CD4-positive, alpha-beta T cell (primary cell): ENCODE results near the gene FERMT1. TPM values are rescaled to one million over a fixed set of nuclear protein-coding genes. Genes with fewer than 3 reads are reported as not detected.

ENCODE experiments used
- ATAC-seq: fragments of 200-7000 bp; cut with Tn5 transposase; one replicate; pipeline ENCODE4 v1.10.0; 2022; ENCODE audit warnings: mild to moderate bottlenecking; ENCODE audit not compliant: poor library complexity
- CTCF ChIA-PET: fragments of 350-600 bp; sonication (Branson Sonifier 250); formaldehyde crosslinking; loops from one replicate; lab custom pipeline; 2021; ENCODE audit warnings: antibody characterized with exemption, inconsistent platforms; lab: Charles Lee
- POLR2A ChIA-PET: fragments of 350-600 bp; sonication (Branson Sonifier 250); formaldehyde crosslinking; loops from one replicate; lab custom pipeline; 2021; ENCODE audit warnings: antibody characterized with exemption, inconsistent platforms; lab: Charles Lee
- DNase-seq, 14 experiments: peaks; one replicate each; pipeline ENCODE4 v3.0.0-alpha.2; 2013 to 2020; ENCODE audit warnings: mixed read lengths in 2 of 14
- H3K27ac ChIP-seq, 2 donors: one replicate each; pipeline versions ENCODE4 v1.5.1 to v1.7.0; 2013; ENCODE audit warnings: low read length in 2 of 2, low read depth in 1 of 2, mild to moderate bottlenecking in 1 of 2
- H3K27me3 ChIP-seq, 2 experiments: 1 replicate in 1 of 2; 2 replicates in 1 of 2; pipeline versions ENCODE4 v1.6.1 to v1.7.0; 2013; ENCODE audit warnings: low read length in 2 of 2, control low read depth in 1 of 2, mild to moderate bottlenecking in 1 of 2, moderate library complexity in 1 of 2; ENCODE audit not compliant: insufficient read depth in 2 of 2, control insufficient read depth in 1 of 2
- H3K36me3 ChIP-seq: one replicate; pipeline ENCODE4 v1.6.1; 2013; ENCODE audit warnings: low read length, control low read depth; ENCODE audit not compliant: insufficient read depth
- H3K4me1 ChIP-seq: one replicate; pipeline ENCODE4 v1.6.1; 2013; ENCODE audit warnings: low read length, control low read depth; ENCODE audit not compliant: insufficient read depth
- H3K4me3 ChIP-seq: one replicate; pipeline ENCODE4 v1.5.1; 2013; ENCODE audit warnings: mild to moderate bottlenecking, low read length, moderate library complexity
- H3K9me3 ChIP-seq, 2 experiments: 1 replicate in 1 of 2; 2 replicates in 1 of 2; pipeline versions ENCODE4 v1.6.1 to v1.7.0; 2013; ENCODE audit warnings: low read length in 2 of 2, mild to moderate bottlenecking in 2 of 2, control low read depth in 1 of 2, moderate library complexity in 1 of 2; ENCODE audit not compliant: control insufficient read depth in 1 of 2, insufficient read depth in 1 of 2
- H3K27ac Mint-ChIP-seq: one replicate; pipeline ENCODE4 v1.8.0; 2020; ENCODE audit warnings: mixed read lengths
- H3K27me3 Mint-ChIP-seq: one replicate; pipeline ENCODE4 v1.8.0; 2021; ENCODE audit warnings: mixed read lengths
- H3K36me3 Mint-ChIP-seq: one replicate; pipeline ENCODE4 v1.8.0; 2021; ENCODE audit warnings: low read depth, mixed read lengths
- H3K4me1 Mint-ChIP-seq: one replicate; pipeline ENCODE4 v1.8.0; 2021; ENCODE audit warnings: low read depth, mixed read lengths
- H3K4me3 Mint-ChIP-seq: one replicate; pipeline ENCODE4 v1.8.0; 2020; ENCODE audit warnings: mild to moderate bottlenecking, mixed read lengths
- H3K9me3 Mint-ChIP-seq: one replicate; pipeline ENCODE4 v1.8.0; 2020; ENCODE audit warnings: mixed read lengths
- CTCF ChIP-seq: fragments of 200-600 bp; IDR thresholded peaks from one replicate; pipeline ENCODE4 v1.8.0; 2022; ENCODE audit warnings: antibody characterized with exemption, mild to moderate bottlenecking
- intact Hi-C, 2 experiments: fragments of 100-400 bp; cut with DNase I in 1 of 2; cut with micrococcal nuclease in 1 of 2; formaldehyde crosslinking; loops; one replicate each; pipeline versions ENCODE4 v1.15.1 to v1.9.0; 2023 to 2025; cut with DNase I, micrococcal nuclease
- total RNA-seq, 174 experiments: library from RNA in 2 of 174; stranded (reverse) in 2 of 174; gene quantifications; one replicate each; pipeline ENCODE4 v1.2.3 and lab custom pipeline; 2021 to 2026

Gene FERMT1
- total RNA-seq, 2 experiments from 2014 or later = not detected

GRCh38 chr20:6165346-6165745 is 42.5 kb upstream of the FERMT1 start:
- H3K36me3 Mint-ChIP-seq = no peaks in the 10 kb centered on the region
- H3K27me3 ChIP-seq = peaks cover 0 to 7% of the 10 kb centered on the region in 2 experiments

GRCh38 chr20:6164421-6165341 is 41.9 kb upstream of the FERMT1 start:
- intact Hi-C loops = no loop called here
- Histone ChIP-seq H3K36me3 (no peaks in the 10 kb centered on the region), H3K9me3 (peaks cover 0 to 3% of the 10 kb centered on the region in 2 experiments), H3K4me1 (no peaks in the 10 kb centered on the region), H3K27ac (no peak overlapping the region), H3K27me3 (peaks cover 2 to 7% of the 10 kb centered on the region in 2 experiments), H3K4me3 (no peak overlapping the region)
- peaks cover 27% of the 10 kb centered on the region for H3K27me3 Mint-ChIP-seq
- no peaks in the 10 kb centered on the region for H3K36me3 Mint-ChIP-seq
- no peak for DNase-seq
- TF ChIP-seq CTCF = no peak
- H3K9me3 Mint-ChIP-seq = peaks cover 5% of the 10 kb centered on the region
- no peak for ATAC-seq
- ChIA-PET POLR2A (no interaction called here), CTCF (no interaction called here)
- H3K4me3 Mint-ChIP-seq = no peak overlapping the region
- no peak overlapping the region for H3K27ac Mint-ChIP-seq
- H3K4me1 Mint-ChIP-seq = no peaks in the 10 kb centered on the region

More at GRCh38 chr20:6165346-6165745, 42.5 kb upstream of the FERMT1 start:
- no peak for TF ChIP-seq CTCF
- DNase-seq = no peak
- ATAC-seq = no peak
- H3K36me3 ChIP-seq = no peaks in the 10 kb centered on the region
- intact Hi-C loops = no loop called here
- ChIA-PET CTCF (no interaction called here), POLR2A (no interaction called here)
- H3K4me1 ChIP-seq = no peaks in the 10 kb centered on the region
- Mint-ChIP-seq H3K27me3 (peaks cover 25% of the 10 kb centered on the region), H3K4me3 (no peak overlapping the region), H3K4me1 (no peaks in the 10 kb centered on the region), H3K27ac (no peak overlapping the region), H3K9me3 (peaks cover 4% of the 10 kb centered on the region)
- peaks cover 0 to 3% of the 10 kb centered on the region in 2 experiments for H3K9me3 ChIP-seq
- H3K4me3 ChIP-seq = no peak overlapping the region
- no peak overlapping the region for H3K27ac ChIP-seq

GRCh38 chr20:6160736-6161135 is 37.9 kb upstream of the FERMT1 start:
- Mint-ChIP-seq H3K4me1 (no peaks in the 10 kb centered on the region), H3K27ac (no peak overlapping the region), H3K9me3 (peaks cover 15% of the 10 kb centered on the region), H3K4me3 (no peak overlapping the region), H3K27me3 (peaks cover 47% of the 10 kb centered on the region), H3K36me3 (no peaks in the 10 kb centered on the region)
- intact Hi-C loops = no loop called here
- Histone ChIP-seq H3K4me3 (no peak overlapping the region), H3K9me3 (peaks cover 11 to 19% of the 10 kb centered on the region in 2 experiments), H3K27ac (no peak overlapping the region), H3K36me3 (no peaks in the 10 kb centered on the region), H3K27me3 (peaks cover 2 to 7% of the 10 kb centered on the region in 2 experiments), H3K4me1 (no peaks in the 10 kb centered on the region)
- no peak for ATAC-seq
- DNase-seq = no peak
- ChIA-PET CTCF (no interaction called here), POLR2A (no interaction called here)
- TF ChIP-seq CTCF = no peak
